Measurements from ENCODE around the gene CD36.
"Not testable (repeated sequence)": the region's sequence is repeated elsewhere in the genome, so short reads cannot be mapped to it uniquely, and the experiment has no call there.

The CD36 gene

GRCh38 chr7:80656029-80656428 is 17.6 kb downstream of the CD36 start:
- no peak overlapping the region for H3K4me3 ChIP-seq (ENCODE audit: low read depth, low read length)
- TF ChIP-seq CTCF (IDR thresholded peaks at IDR 0.05; ENCODE audit: low read depth, low read length, missing control alignments) = no peak
- DNase-seq (ENCODE audit: low read depth) = no peak

GRCh38 chr7:80659120-80660055 is 20.9 kb downstream of the CD36 start:
- no peak for DNase-seq (ENCODE audit: low read depth)

GRCh38 chr7:80660939-80661338 is 22.5 kb downstream of the CD36 start:
- no peak for TF ChIP-seq CTCF (IDR thresholded peaks at IDR 0.05; ENCODE audit: low read depth, low read length, missing control alignments)
- DNase-seq (ENCODE audit: low read depth) = no peak
- H3K4me3 ChIP-seq (ENCODE audit: low read depth, low read length) = no peak overlapping the region

More at GRCh38 chr7:80659120-80660055, 20.9 kb downstream of the CD36 start:
- no peak overlapping the region for H3K4me3 ChIP-seq (ENCODE audit: low read depth, low read length)
- TF ChIP-seq CTCF (IDR thresholded peaks at IDR 0.05; ENCODE audit: low read depth, low read length, missing control alignments) = peak; percentile 36

GRCh38 chr7:80661729-80662128 is 23.3 kb downstream of the CD36 start:
- peak; percentile 20 for TF ChIP-seq CTCF (IDR thresholded peaks at IDR 0.05; ENCODE audit: low read depth, low read length, missing control alignments)
- no peak overlapping the region for H3K4me3 ChIP-seq (ENCODE audit: low read depth, low read length)
- DNase-seq (ENCODE audit: low read depth) = no peak

GRCh38 chr7:80662252-80662651 is 23.8 kb downstream of the CD36 start:
- no peak for TF ChIP-seq CTCF (IDR thresholded peaks at IDR 0.05; ENCODE audit: low read depth, low read length, missing control alignments)
- H3K4me3 ChIP-seq (ENCODE audit: low read depth, low read length) = no peak overlapping the region
- DNase-seq (ENCODE audit: low read depth) = no peak

- no peak overlapping the region for H3K4me3 ChIP-seq (ENCODE audit: low read depth, low read length)
- no peak for TF ChIP-seq CTCF (IDR thresholded peaks at IDR 0.05; ENCODE audit: low read depth, low read length, missing control alignments)
- DNase-seq (ENCODE audit: low read depth) = no peak
These were observed 27.1 kb downstream of the CD36 start for GRCh38 chr7:80665526-80665925.

GRCh38 chr7:80666376-80666775 is 27.9 kb downstream of the CD36 start:
- TF ChIP-seq CTCF (IDR thresholded peaks at IDR 0.05; ENCODE audit: low read depth, low read length, missing control alignments) = no peak
- H3K4me3 ChIP-seq (ENCODE audit: low read depth, low read length) = no peak overlapping the region
- DNase-seq (ENCODE audit: low read depth) = no peak

- not testable (repeated sequence) for DNase-seq (ENCODE audit: low read depth)
These were observed 30.9 kb downstream of the CD36 start for GRCh38 chr7:80669367-80669766.

More at GRCh38 chr7:80669367-80669766, 30.9 kb downstream of the CD36 start:
- H3K4me3 ChIP-seq (ENCODE audit: low read depth, low read length) = not testable (repeated sequence)

All from GM12864 (cell line).